ENCODE results near the gene MRPL20.
"Not testable (repeated sequence)": the region's sequence is repeated elsewhere in the genome, so short reads cannot be mapped to it uniquely, and the experiment has no call there.

MRPL20 gene

GRCh38 chr1:1406821-1407635 lies at the start of gene MRPL20:
MRPL20 (minus strand) TSS chr1:1407293; CDS start chr1:1407217, 76 bp downstream.
- peak; percentile 96 for DNase-seq

- not testable (repeated sequence) for DNase-seq
Observed at GRCh38 chr1:1456683-1457255, 49.7 kb upstream of the MRPL20 start.

- not testable (repeated sequence) for DNase-seq
Observed at GRCh38 chr1:1455934-1456333, 48.8 kb upstream of the MRPL20 start.

- DNase-seq: no peak
Observed at GRCh38 chr1:1455366-1455884, 48.3 kb upstream of the MRPL20 start.

GRCh38 chr1:1454286-1455056 lies 47.4 kb upstream of the MRPL20 start:
- DNase-seq: not testable (repeated sequence)

GRCh38 chr1:1452882-1453281 lies 45.8 kb upstream of the MRPL20 start:
- no peak for DNase-seq

- not testable (repeated sequence) for DNase-seq
Observed at GRCh38 chr1:1452365-1452739, 45.3 kb upstream of the MRPL20 start.

GRCh38 chr1:1451696-1452364 lies 44.7 kb upstream of the MRPL20 start:
- no peak for DNase-seq

GRCh38 chr1:1450616-1451015 lies 43.5 kb upstream of the MRPL20 start:
- DNase-seq: not testable (repeated sequence)

GRCh38 chr1:1449099-1449739 lies 42.1 kb upstream of the MRPL20 start, which contains the start of gene ATAD3C:
ATAD3C (plus strand) TSS chr1:1449689; CDS start chr1:1450684, 995 bp downstream.
- DNase-seq: no peak

GRCh38 chr1:1446631-1447030 lies 39.5 kb upstream of the MRPL20 start:
- DNase-seq: not testable (repeated sequence)

GRCh38 chr1:1442069-1442770 lies 35.1 kb upstream of the MRPL20 start:
- DNase-seq: no peak

GRCh38 chr1:1441002-1441888 lies 34.2 kb upstream of the MRPL20 start:
- peak; percentile 33 for DNase-seq

- no peak for DNase-seq
Observed at GRCh38 chr1:1440262-1441001, 33.3 kb upstream of the MRPL20 start.

GRCh38 chr1:1439546-1440261 lies 32.6 kb upstream of the MRPL20 start:
- no peak for DNase-seq

GRCh38 chr1:1438531-1439381 lies 31.7 kb upstream of the MRPL20 start:
- DNase-seq: no peak

- DNase-seq: no peak
Observed at GRCh38 chr1:1437904-1438376, 30.8 kb upstream of the MRPL20 start.
